Fibroblast of pulmonary artery (primary cell): ENCODE data around the gene GLI3.
A peak's percentile ranks its signal among the peaks of the same experiment; 100 is the strongest.

ENCODE experiments used
- DNase-seq: peaks from one replicate; pipeline ENCODE4 v3.0.0-alpha.2; 2010; ENCODE audit warnings: low read depth
- H3K4me3 ChIP-seq: replicated peaks from 2 replicates; pipeline ENCODE4 v1.5.1; 2011; ENCODE audit warnings: low read depth, mild to moderate bottlenecking, control low read depth, low read length, moderate library complexity
- CTCF ChIP-seq: IDR thresholded peaks from 2 replicates; pipeline ENCODE4 v1.5.1; 2011; ENCODE audit warnings: mild to moderate bottlenecking, control low read depth, low read length, inconsistent platforms; ENCODE audit errors: missing control alignments

The GLI3 gene

DNA sequence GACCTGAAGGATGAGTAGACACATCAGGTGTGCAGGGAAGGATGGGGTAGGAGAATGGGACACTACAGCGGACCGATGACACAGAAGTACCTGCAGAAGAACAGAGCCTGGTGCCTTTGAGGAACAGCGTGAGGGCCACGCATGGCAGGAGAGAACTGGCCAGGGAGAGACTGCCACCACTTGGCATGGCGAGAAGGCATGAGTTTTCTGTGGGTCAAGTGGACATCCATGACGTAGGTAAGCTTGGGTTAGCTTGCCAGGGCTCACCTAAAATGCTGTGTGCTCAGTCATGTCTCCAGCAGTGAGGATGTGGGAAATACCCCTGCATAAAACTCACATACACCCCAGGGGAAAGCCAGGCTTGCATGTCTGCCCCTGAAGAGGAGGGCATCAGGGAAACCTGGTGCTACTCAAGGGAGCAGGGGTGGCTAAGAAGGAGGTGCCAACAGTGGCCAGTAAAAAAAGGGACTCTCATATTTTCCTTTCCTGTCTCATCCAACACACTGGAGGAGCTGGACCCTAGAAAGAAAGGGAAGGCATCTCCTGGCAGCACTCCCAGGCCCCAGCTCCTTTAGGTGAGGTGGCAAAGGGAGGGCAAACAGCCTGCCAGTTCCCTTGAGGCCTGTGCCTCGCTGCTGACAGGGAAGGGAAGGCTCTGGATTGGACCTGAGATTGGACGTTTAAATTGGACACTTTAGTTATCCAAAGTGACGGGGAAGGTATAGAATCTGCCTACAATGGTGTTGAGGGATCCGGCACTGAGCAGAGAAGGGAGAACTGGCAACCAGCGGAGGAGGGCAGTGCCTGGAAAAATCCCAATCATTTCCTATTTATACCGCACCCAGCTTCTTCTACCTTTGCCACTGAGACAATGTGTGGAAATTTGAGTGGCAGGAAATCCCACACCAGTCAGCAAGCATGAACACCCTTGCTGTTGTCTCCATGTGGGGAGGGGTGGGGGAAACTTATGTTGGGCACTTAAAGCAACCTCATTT is 255.7 kb downstream of the GLI3 start:
- no peak overlapping the region for H3K4me3 ChIP-seq
- TF ChIP-seq CTCF = no peak
- no peak for DNase-seq

DNA sequence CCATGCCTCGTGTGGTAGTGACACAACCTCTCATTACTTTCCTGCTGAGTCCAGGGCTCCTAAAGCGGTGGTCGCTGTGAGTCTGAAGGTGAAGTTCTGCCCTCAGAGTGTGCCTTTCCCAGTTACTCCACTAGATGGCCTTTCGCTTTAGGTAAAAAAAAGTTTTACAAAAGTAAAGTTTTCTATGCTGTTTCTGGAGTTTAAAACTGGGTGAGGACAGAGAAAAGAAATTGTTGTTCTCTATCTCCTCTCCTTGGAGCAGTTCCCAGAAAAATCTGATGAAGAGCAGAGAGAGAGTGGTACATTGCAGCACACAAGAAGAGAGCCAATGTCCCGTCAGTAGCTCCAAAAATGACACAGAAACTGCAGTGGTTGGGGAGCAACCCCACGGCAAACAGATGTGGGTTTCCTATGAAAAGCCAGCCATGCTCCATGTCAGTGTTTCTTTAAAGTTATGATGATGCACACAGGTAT is 257.1 kb downstream of the GLI3 start:
- TF ChIP-seq CTCF = peak; percentile 93
- no peak overlapping the region for H3K4me3 ChIP-seq
- DNase-seq = peak; percentile 79

DNA sequence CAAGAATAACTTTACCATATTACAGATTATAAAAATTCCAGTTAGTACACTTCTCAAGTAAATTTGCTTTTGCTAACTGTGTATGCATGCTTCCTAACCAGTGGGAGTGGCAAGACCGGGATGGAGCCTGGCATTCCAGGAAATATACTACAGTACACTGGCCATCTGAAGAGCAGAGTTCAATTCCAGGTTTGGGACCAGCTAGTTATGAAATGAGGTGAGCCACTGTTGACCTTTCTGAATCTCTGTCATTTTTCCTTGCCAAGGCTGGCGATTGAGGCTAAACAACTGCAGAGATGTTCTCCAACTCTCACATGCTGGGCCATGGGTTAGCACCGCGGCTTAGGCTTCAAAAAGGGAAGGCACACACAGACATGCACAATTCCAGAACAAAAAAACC is 258.2 kb downstream of the GLI3 start:
- TF ChIP-seq CTCF = no peak
- no peak for DNase-seq
- H3K4me3 ChIP-seq = no peak overlapping the region

DNA sequence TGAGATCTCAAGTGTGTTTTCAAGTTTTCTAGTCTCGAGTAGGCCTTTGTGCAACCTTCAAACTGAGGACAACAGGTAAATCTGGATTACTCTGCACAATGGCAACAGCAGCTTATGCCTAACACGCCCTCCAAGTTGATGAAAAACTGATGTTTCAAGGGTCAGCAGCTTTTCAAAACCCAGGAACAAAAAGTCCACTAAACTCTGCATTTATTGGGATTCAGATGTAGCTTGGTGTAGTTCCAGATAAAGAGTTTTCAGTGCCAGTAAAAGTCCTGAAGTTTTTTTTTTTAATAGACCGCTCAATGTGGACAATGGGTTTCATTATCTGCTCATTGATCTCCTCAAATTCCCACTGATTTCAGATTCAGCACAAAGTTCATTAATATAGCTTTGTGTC is 259.3 kb downstream of the GLI3 start:
- DNase-seq = no peak
- no peak for TF ChIP-seq CTCF
- H3K4me3 ChIP-seq = no peak overlapping the region

DNA sequence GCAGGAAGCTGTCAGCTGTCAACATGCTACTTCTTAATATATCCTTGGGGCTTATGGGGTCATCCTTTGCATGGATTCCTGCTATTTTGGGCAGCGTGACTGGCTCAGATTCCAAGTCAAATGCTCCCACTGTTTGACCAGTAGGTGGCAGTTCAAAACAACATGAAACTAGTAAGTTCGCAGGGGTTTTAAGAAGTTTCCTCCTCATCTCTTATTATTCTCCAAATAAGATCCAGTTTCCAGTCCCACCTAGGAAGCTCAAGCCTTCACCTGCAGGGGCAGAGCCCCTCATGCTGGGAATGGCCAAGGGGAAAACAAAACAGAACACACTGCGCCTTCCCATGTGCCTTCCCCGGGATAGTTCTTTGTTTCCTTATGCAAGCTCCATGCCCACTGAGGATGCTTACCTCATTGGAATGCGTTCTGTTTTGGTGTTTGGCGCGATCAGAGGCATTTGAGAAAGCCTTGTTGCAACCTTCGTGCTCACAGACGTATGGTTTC is 259.8 kb downstream of the GLI3 start:
- peak; percentile 81 for DNase-seq
- no peak overlapping the region for H3K4me3 ChIP-seq
- TF ChIP-seq CTCF = peak; percentile 88

GRCh38 chr7:41976411-41976810 is 260.6 kb downstream of the GLI3 start:
- TF ChIP-seq CTCF = no peak
- DNase-seq = no peak

GRCh38 chr7:41975849-41976248 is 261.2 kb downstream of the GLI3 start:
- DNase-seq = peak; percentile 62

More at GRCh38 chr7:41976411-41976810, 260.6 kb downstream of the GLI3 start:
- no peak overlapping the region for H3K4me3 ChIP-seq

More at GRCh38 chr7:41975849-41976248, 261.2 kb downstream of the GLI3 start:
- H3K4me3 ChIP-seq = no peak overlapping the region
- no peak for TF ChIP-seq CTCF
